CD14-positive monocyte (primary cell): ENCODE data around the gene STX8. TPM values are rescaled to one million over a fixed set of nuclear protein-coding genes. Genes with fewer than 3 reads are reported as not detected.

Experiments used
- DNase-seq, 3 donors: peaks; one replicate each; pipeline ENCODE4 v3.0.0-alpha.2; 2011 to 2022
- H2AFZ ChIP-seq: 2 replicates; pipeline ENCODE4 v1.6.0; 2012; ENCODE audit warnings: mild to moderate bottlenecking, low read depth, low read length, inconsistent platforms; ENCODE audit not compliant: insufficient read depth, poor library complexity, severe bottlenecking
- H3K27ac ChIP-seq, 2 donors: 1 replicate in 1 of 2; 2 replicates in 1 of 2; pipeline ENCODE4 v1.5.1; 2012 to 2013; ENCODE audit warnings: low read length in 2 of 2, control low read depth in 1 of 2, inconsistent platforms in 1 of 2, low read depth in 1 of 2, mild to moderate bottlenecking in 1 of 2
- H3K27me3 ChIP-seq, 2 donors: one replicate each; pipeline versions ENCODE4 v1.6.0 to v1.6.1; 2011 to 2013; ENCODE audit warnings: low read length in 2 of 2; ENCODE audit not compliant: control insufficient read depth in 2 of 2, insufficient read depth in 2 of 2
- H3K36me3 ChIP-seq, 2 donors: replicated peaks in 1 of 2; 1 replicate in 1 of 2; 2 replicates in 1 of 2; pipeline versions ENCODE4 v1.5.1 to v1.6.1; 2012 to 2013; ENCODE audit warnings: low read length in 2 of 2, control low read depth in 1 of 2, inconsistent platforms in 1 of 2, mild to moderate bottlenecking in 1 of 2; ENCODE audit not compliant: insufficient read depth in 2 of 2, control insufficient read depth in 1 of 2
- H3K4me1 ChIP-seq, 2 donors: 1 replicate in 1 of 2; 2 replicates in 1 of 2; pipeline versions ENCODE4 v1.5.1 to v1.6.1; 2012 to 2013; ENCODE audit warnings: low read length in 2 of 2, control low read depth in 1 of 2, inconsistent platforms in 1 of 2, mild to moderate bottlenecking in 1 of 2, moderate library complexity in 1 of 2; ENCODE audit not compliant: insufficient read depth in 2 of 2, control insufficient read depth in 1 of 2
- H3K4me2 ChIP-seq: replicated peaks from 2 replicates; pipeline ENCODE3; 2012; ENCODE audit warnings: low read length, moderate library complexity, mild to moderate bottlenecking; ENCODE audit not compliant: poor library complexity, severe bottlenecking; ENCODE audit errors: extremely low read depth
- H3K4me3 ChIP-seq, 3 experiments: fragments of 200-600 bp in 1 of 3; sonication (generic) in 1 of 3; replicated peaks in 1 of 3; 1 replicate in 2 of 3; 2 replicates in 1 of 3; pipeline ENCODE4 v1.5.1; 2011 to 2013; ENCODE audit warnings: low read length in 3 of 3, mild to moderate bottlenecking in 3 of 3, control low read depth in 2 of 3, low read depth in 2 of 3, inconsistent platforms in 1 of 3, moderate library complexity in 1 of 3
- H3K79me2 ChIP-seq: 2 replicates; pipeline ENCODE4 v1.6.0; 2012; ENCODE audit warnings: mild to moderate bottlenecking, control low read depth, inconsistent platforms, low read length, moderate library complexity; ENCODE audit not compliant: insufficient read depth
- H3K9ac ChIP-seq: 2 replicates; pipeline ENCODE4 v1.6.0; 2017; ENCODE audit warnings: low read length, mild to moderate bottlenecking; ENCODE audit not compliant: insufficient read depth, poor library complexity, severe bottlenecking
- H3K9me3 ChIP-seq, 2 donors: replicated peaks in 1 of 2; 1 replicate in 1 of 2; 2 replicates in 1 of 2; pipeline versions ENCODE4 v1.5.1 to v1.6.1; 2012 to 2013; ENCODE audit warnings: low read length in 2 of 2, control low read depth in 1 of 2; ENCODE audit not compliant: control insufficient read depth in 1 of 2, insufficient read depth in 1 of 2
- H4K20me1 ChIP-seq: 2 replicates; pipeline ENCODE4 v1.6.0; 2012; ENCODE audit warnings: mild to moderate bottlenecking, low read length, control low read depth, moderate library complexity; ENCODE audit not compliant: insufficient read depth
- H3K27ac Mint-ChIP-seq, 7 donors: one replicate each; pipeline ENCODE4 v1.8.0; 2020; ENCODE audit warnings: mild to moderate bottlenecking in 7 of 7, mixed read lengths in 7 of 7, moderate library complexity in 6 of 7, inconsistent platforms in 2 of 7
- H3K27me3 Mint-ChIP-seq, 3 donors: one replicate each; pipeline ENCODE4 v1.8.0; 2021 to 2022; ENCODE audit warnings: low read depth in 3 of 3, mild to moderate bottlenecking in 3 of 3, mixed read lengths in 3 of 3, moderate library complexity in 3 of 3, inconsistent platforms in 1 of 3
- H3K36me3 Mint-ChIP-seq, 2 donors: one replicate each; pipeline ENCODE4 v1.8.0; 2020; ENCODE audit warnings: mixed read lengths in 2 of 2, inconsistent platforms in 1 of 2, mild to moderate bottlenecking in 1 of 2
- H3K4me1 Mint-ChIP-seq: one replicate; pipeline ENCODE4 v1.8.0; 2020; ENCODE audit warnings: mild to moderate bottlenecking, mixed read lengths
- H3K4me3 Mint-ChIP-seq, 2 donors: one replicate each; pipeline ENCODE4 v1.8.0; 2020; ENCODE audit warnings: mild to moderate bottlenecking in 2 of 2, mixed read lengths in 2 of 2, moderate library complexity in 1 of 2
- H3K9me3 Mint-ChIP-seq, 7 donors: one replicate each; pipeline ENCODE4 v1.8.0; 2020 to 2022; ENCODE audit warnings: mixed read lengths in 7 of 7, mild to moderate bottlenecking in 6 of 7, moderate library complexity in 6 of 7, inconsistent platforms in 2 of 7
- WGBS: methylation state at CpG from one replicate; pipeline ENCODE4 v1.1.5; 2013; ENCODE audit warnings: missing lambda C conversion rate; ENCODE audit not compliant: insufficient coverage; 5-methylcytosine and 5-hydroxymethylcytosine counted together
- intact Hi-C, 2 donors: fragments of 100-400 bp; cut with micrococcal nuclease; formaldehyde crosslinking; loops; one replicate each; pipeline versions ENCODE4 v1.15.0 to v1.15.1; 2023
- polyA minus RNA-seq: library from RNA; depleted of rRNA, polyadenylated mRNA; stranded (reverse); fragments of >200 nt; gene quantifications from 2 replicates; pipeline ENCODE4 v1.2.3, GENCODE V29; 2012
- polyA plus RNA-seq, 3 donors: library from polyadenylated mRNA; depleted of rRNA in 1 of 3; unstranded in 2 of 3; stranded (reverse) in 1 of 3; fragments of 300-500 nt in 2 of 3; fragments of >200 nt in 1 of 3; fragmentation: Illumina TruSeq in 2 of 3; gene quantifications; 1 replicate in 2 of 3; 2 replicates in 1 of 3; pipeline ENCODE4 v1.2.3, GENCODE V29; 2012 to 2021
- total RNA-seq, 12 experiments: library from RNA in 1 of 12; stranded (reverse) in 1 of 12; fragments of 120-200 nt in 1 of 12; gene quantifications; one replicate each; pipeline ENCODE4 v1.2.4 and lab custom pipeline; 2013 to 2026; ENCODE audit warnings: mixed read lengths in 6 of 12, inconsistent platforms in 1 of 12
- TF ChIP-seq, protein P1 (sequence below): fragments of 200-600 bp; IDR thresholded peaks from one replicate; pipeline ENCODE4 v1.8.0; 2022; ENCODE audit warnings: antibody characterized with exemption, mild to moderate bottlenecking

STX8 gene, protein sequence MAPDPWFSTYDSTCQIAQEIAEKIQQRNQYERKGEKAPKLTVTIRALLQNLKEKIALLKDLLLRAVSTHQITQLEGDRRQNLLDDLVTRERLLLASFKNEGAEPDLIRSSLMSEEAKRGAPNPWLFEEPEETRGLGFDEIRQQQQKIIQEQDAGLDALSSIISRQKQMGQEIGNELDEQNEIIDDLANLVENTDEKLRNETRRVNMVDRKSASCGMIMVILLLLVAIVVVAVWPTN
- total RNA-seq (2013), result 103 TPM
- polyA plus RNA-seq (100 to 1,000 TPM in 2 of 3 donors, 10 to 100 TPM in 1; 44.4 to 170 (median 142) TPM), polyA minus RNA-seq (32.3 and 57.8 TPM in 2 replicates), total RNA-seq (lab: John Stamatoyannopoulos, UW) (2.6 to 29.4 (median 18.1) reads per million in 11 experiments)

DNA sequence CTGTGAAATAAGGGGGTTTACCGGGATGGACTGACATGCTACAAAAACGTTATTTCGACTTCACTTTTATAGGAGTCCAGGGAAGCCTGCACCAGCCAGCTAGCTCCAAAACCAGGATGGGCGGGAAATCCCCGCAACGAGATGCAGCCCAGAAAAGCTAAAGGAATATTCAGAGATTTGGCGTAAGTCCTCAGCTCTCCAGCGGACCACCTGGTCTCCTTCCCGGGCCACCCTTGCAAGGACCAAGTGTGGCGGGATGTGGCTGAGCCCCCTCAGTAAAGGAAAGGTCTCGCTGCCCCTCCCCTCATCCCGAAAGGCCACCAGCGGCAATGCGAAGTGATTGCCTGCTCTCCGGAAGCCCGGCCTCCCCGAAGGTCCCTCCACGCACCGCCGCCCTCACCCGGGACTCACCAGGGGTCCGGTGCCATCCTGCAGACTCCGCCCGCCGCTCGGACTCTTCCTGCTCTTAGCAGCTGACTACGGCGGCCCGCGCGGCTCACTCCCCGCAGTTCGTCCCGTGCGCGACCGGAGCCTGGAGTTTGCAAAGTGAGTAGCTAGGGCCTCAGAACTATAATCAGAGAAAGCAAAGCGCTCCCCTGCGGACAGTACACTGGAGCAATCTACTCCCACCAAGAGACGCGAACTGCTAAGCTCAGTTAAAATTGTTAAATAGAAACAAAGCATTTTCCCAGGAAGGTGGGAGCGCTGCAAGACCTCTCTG, at the start of gene STX8:
Gene STX8, minus strand, starts transcription at position 440 of the 721 bp plus-strand sequence. Its CDS starts 12 bp downstream, at position 428.
- WGBS, result under 1% methylated on average over 41 of the region's 42 CpGs
- H3K4me1 Mint-ChIP-seq, result peaks cover 36% of the 10 kb centered on the region
- peaks cover 15 to 28% of the 10 kb centered on the region in 2 donors for H3K4me1 ChIP-seq
- H3K4me2 ChIP-seq, result peak within 1 kb of the TSS; percentile 98
- no peaks in the 10 kb centered on the region for H3K9me3 ChIP-seq
- H3K27me3 Mint-ChIP-seq, result peaks cover 0 to 2% (median 1%) of the 10 kb centered on the region in 3 donors
- peak within 1 kb of the TSS; percentile 6 to 75 for H3K27ac ChIP-seq
- H3K9me3 Mint-ChIP-seq, result no peaks in the 10 kb centered on the region
- H3K36me3 Mint-ChIP-seq, result peaks cover 3 to 5% of the 10 kb centered on the region in 2 donors
- no peaks in the 10 kb centered on the region for H4K20me1 ChIP-seq
- peaks cover 4 to 6% of the 10 kb centered on the region in 2 donors for H3K36me3 ChIP-seq
- peak within 1 kb of the TSS; percentile 76 to 89 (median 83) for H3K27ac Mint-ChIP-seq
- peaks cover 37% of the 10 kb centered on the region for H3K79me2 ChIP-seq
- H3K27me3 ChIP-seq, result no peaks in the 10 kb centered on the region
- peak within 1 kb of the TSS; percentile 94 for H2AFZ ChIP-seq
- DNase-seq, result peak; percentile 65 to 76 (median 67)
- H3K9ac ChIP-seq, result peak within 1 kb of the TSS; percentile 73
- intact Hi-C loops, result no loop called here
- TF ChIP-seq, protein P1, sequence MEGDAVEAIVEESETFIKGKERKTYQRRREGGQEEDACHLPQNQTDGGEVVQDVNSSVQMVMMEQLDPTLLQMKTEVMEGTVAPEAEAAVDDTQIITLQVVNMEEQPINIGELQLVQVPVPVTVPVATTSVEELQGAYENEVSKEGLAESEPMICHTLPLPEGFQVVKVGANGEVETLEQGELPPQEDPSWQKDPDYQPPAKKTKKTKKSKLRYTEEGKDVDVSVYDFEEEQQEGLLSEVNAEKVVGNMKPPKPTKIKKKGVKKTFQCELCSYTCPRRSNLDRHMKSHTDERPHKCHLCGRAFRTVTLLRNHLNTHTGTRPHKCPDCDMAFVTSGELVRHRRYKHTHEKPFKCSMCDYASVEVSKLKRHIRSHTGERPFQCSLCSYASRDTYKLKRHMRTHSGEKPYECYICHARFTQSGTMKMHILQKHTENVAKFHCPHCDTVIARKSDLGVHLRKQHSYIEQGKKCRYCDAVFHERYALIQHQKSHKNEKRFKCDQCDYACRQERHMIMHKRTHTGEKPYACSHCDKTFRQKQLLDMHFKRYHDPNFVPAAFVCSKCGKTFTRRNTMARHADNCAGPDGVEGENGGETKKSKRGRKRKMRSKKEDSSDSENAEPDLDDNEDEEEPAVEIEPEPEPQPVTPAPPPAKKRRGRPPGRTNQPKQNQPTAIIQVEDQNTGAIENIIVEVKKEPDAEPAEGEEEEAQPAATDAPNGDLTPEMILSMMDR, result no peak
- peak within 1 kb of the TSS; percentile 69 to 91 (median 77) for H3K4me3 ChIP-seq
- peak within 1 kb of the TSS; percentile 98 to 99 for H3K4me3 Mint-ChIP-seq

DNA sequence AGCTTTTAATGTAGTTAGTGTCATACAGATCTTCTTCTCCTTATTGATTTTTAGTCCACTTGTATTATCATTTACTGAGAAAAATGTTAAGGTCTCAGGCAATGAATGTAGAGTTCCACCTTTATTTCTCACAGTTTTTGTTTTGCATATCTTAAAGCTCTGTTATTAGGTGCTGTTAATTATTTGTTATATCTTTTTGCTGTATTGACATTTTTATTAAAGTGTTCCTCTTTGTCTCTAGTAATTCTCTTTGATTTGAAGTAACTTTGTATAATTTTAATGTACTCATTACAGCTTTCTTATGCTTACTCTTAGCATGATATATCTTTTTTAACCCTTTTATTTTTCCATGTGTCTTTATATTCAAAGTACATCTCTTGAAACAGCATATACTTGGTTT, 47.3 kb upstream of the STX8 start:
- intact Hi-C loops, result no loop called here
- Histone ChIP-seq H2AFZ (no peak overlapping the region), H3K27me3 (no peaks in the 10 kb centered on the region), H3K9ac (no peak overlapping the region), H4K20me1 (no peaks in the 10 kb centered on the region), H3K4me2 (no peak overlapping the region), H3K9me3 (peaks cover 8 to 10% of the 10 kb centered on the region in 2 donors), H3K36me3 (no peaks in the 10 kb centered on the region), H3K27ac (no peak overlapping the region), H3K4me1 (no peaks in the 10 kb centered on the region), H3K4me3 (no peak overlapping the region), H3K79me2 (no peaks in the 10 kb centered on the region)
- Mint-ChIP-seq H3K4me3 (no peak overlapping the region), H3K36me3 (no peaks in the 10 kb centered on the region), H3K4me1 (no peaks in the 10 kb centered on the region), H3K9me3 (peaks cover 6 to 26% (median 20%) of the 10 kb centered on the region in 7 donors), H3K27me3 (peaks cover 0 to 5% (median 3%) of the 10 kb centered on the region in 3 donors), H3K27ac (no peak overlapping the region)
- no peak for DNase-seq
- TF ChIP-seq, protein P1, result no peak
